HG03025 (cell line): ENCODE data around the gene IKBIP.
"Not testable (repeated sequence)": the region's sequence is repeated elsewhere in the genome, so short reads cannot be mapped to it uniquely, and the experiment has no call there.

Source experiments
- ATAC-seq: cut with Tn5 transposase; IDR thresholded peaks from one replicate; pipeline ENCODE4 v1.9.1; 2021; ENCODE audit warnings: mild to moderate bottlenecking, moderate library complexity; ENCODE audit not compliant: unreplicated experiment, low FRiP score

Gene IKBIP

DNA sequence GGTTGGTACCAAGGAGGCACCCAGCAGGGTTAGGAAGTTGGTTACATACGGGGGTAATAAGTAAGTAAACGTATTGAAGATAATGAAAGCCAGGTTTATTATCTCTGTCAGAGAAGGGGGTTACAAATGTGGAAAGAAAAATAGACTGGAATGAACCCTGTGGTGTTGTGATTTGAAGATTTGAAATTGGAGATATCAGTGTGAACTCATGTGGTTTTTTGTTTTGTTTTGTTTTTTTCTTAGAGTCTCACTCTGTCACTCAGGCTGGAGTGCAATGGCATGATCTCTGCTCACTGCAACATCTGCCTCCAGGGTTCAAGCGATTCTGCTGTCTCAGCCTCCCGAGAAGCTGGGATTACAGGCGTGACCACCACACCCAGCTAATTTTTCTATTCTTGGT lies 65.2 kb downstream of the IKBIP start:
- ATAC-seq = no peak

- ATAC-seq = no peak
Measured at GRCh38 chr12:98578821-98579220, 65.8 kb downstream of the IKBIP start.

- no peak for ATAC-seq
Measured at GRCh38 chr12:98578392-98578791, 66.2 kb downstream of the IKBIP start.

- not testable (repeated sequence) for ATAC-seq
Measured at GRCh38 chr12:98576795-98577194, 67.8 kb downstream of the IKBIP start.

- ATAC-seq = no peak
Measured at GRCh38 chr12:98575013-98575412, 69.6 kb downstream of the IKBIP start.
